Ishikawa (cell line): ENCODE data around the gene TM2D3.

Experiments
- CEBPB ChIP-seq: IDR thresholded peaks from 2 replicates; pipeline ENCODE4 v1.6.1; 2012
- CREB1 ChIP-seq: IDR thresholded peaks from 2 replicates; pipeline ENCODE4 v1.6.1; 2012; ENCODE audit warnings: low read depth
- EGR1 ChIP-seq: IDR thresholded peaks from 2 replicates; pipeline ENCODE4 v1.6.1; 2012
- EP300 ChIP-seq: IDR thresholded peaks from 2 replicates; pipeline ENCODE4 v1.6.1; 2012; ENCODE audit warnings: borderline replicate concordance
- FOXM1 ChIP-seq: IDR thresholded peaks from 2 replicates; pipeline ENCODE4 v1.6.1; 2012; ENCODE audit warnings: low read depth, borderline replicate concordance
- MAX ChIP-seq: IDR thresholded peaks from 2 replicates; pipeline ENCODE4 v1.6.1; 2012
- NFIC ChIP-seq: IDR thresholded peaks from 2 replicates; pipeline ENCODE4 v1.6.1; 2012
- RAD21 ChIP-seq: IDR thresholded peaks from 2 replicates; pipeline ENCODE4 v1.6.1; 2012; ENCODE audit warnings: low read depth
- TAF1 ChIP-seq: IDR thresholded peaks from 2 replicates; pipeline ENCODE4 v1.6.1; 2012; ENCODE audit warnings: low read depth, mild to moderate bottlenecking
- TCF12 ChIP-seq: IDR thresholded peaks from 2 replicates; pipeline ENCODE4 v1.6.1; 2012; ENCODE audit warnings: low read depth
- TEAD4 ChIP-seq: IDR thresholded peaks from 2 replicates; pipeline ENCODE4 v1.6.1; 2012
- USF1 ChIP-seq: IDR thresholded peaks from 2 replicates; pipeline ENCODE4 v1.6.1; 2012
- YY1 ChIP-seq: IDR thresholded peaks from 2 replicates; pipeline ENCODE4 v1.6.1; 2012; ENCODE audit warnings: low read depth
- ZBTB7A ChIP-seq: IDR thresholded peaks from 2 replicates; pipeline ENCODE4 v1.6.1; 2012; ENCODE audit warnings: low read depth
- TF ChIP-seq, protein P1 (sequence below): IDR thresholded peaks from 2 replicates; pipeline ENCODE4 v1.6.1; 2012; ENCODE audit warnings: low read depth, mild to moderate bottlenecking

TM2D3 gene

DNA sequence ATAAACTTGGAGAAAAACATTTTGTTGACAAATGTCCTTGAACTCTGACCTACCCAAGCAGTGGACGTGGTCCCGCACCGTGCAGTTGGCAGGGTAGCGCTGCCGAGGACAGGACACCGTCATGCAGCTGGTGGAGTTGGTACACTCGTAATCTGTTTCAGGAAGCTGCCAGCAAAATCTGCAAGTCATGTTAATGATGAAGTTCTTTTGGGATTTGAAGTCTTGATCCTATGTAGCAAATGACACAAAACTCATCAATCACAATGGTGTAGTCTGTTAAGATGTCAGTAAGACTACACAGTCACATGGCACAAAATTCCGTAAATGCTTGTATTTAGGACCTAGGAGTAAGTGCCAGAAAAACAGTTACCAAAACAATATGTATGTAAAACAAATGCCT is 5.5 kb downstream of the TM2D3 start:
- TF ChIP-seq TCF12 (no peak), ZBTB7A (no peak), EP300 (no peak), USF1 (no peak), TEAD4 (no peak)

GRCh38 chr15:101642361-101642760 is 9.8 kb downstream of the TM2D3 start:
- TF ChIP-seq NFIC = no peak
- TF ChIP-seq TEAD4 = no peak
- no peak for TF ChIP-seq MAX
- no peak for TF ChIP-seq RAD21
- no peak for TF ChIP-seq YY1
- no peak for TF ChIP-seq TCF12
- TF ChIP-seq EGR1 = no peak
- TF ChIP-seq EP300 = no peak
- no peak for TF ChIP-seq CREB1
- no peak for TF ChIP-seq TAF1

GRCh38 chr15:101641894-101642293 is 10.3 kb downstream of the TM2D3 start:
- TF ChIP-seq TEAD4 (no peak), CEBPB (0 out of 2 replicates have a peak, but pooled peaks have one; percentile 19), EP300 (peak; percentile 40; the same call in 1 of the 2 replicates), MAX (no peak)

GRCh38 chr15:101641129-101641764 is 10.9 kb downstream of the TM2D3 start:
- TF ChIP-seq YY1 = no peak
- TF ChIP-seq NFIC = no peak
- TF ChIP-seq RAD21 = peak; percentile 90

DNA sequence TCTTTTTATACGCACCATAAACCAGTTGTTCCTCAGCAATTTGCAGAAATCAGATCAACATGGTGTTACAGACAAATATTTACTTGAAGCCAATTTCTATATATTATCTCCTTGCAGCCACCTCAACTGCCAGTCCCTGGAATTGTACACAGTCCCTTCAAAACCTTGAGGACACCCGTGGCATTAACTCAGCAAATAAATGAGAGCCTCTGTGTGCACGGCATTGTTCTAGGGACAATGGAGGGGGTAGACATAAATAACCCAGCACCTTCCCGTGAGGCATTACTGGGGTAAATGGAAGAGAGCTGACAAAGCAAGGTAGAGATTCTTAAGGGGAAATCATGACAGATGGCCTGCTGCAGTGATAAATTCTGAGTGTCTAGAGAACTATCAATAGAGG is 12.5 kb downstream of the TM2D3 start:
- TF ChIP-seq CEBPB = no peak
- no peak for TF ChIP-seq YY1
- no peak for TF ChIP-seq RAD21
- TF ChIP-seq EGR1 = no peak
- no peak for TF ChIP-seq TCF12
- no peak for TF ChIP-seq FOXM1
- TF ChIP-seq USF1 = no peak
- no peak for TF ChIP-seq TEAD4
- TF ChIP-seq EP300 = no peak
- TF ChIP-seq ZBTB7A = no peak
- no peak for TF ChIP-seq NFIC
- TF ChIP-seq, protein P1, sequence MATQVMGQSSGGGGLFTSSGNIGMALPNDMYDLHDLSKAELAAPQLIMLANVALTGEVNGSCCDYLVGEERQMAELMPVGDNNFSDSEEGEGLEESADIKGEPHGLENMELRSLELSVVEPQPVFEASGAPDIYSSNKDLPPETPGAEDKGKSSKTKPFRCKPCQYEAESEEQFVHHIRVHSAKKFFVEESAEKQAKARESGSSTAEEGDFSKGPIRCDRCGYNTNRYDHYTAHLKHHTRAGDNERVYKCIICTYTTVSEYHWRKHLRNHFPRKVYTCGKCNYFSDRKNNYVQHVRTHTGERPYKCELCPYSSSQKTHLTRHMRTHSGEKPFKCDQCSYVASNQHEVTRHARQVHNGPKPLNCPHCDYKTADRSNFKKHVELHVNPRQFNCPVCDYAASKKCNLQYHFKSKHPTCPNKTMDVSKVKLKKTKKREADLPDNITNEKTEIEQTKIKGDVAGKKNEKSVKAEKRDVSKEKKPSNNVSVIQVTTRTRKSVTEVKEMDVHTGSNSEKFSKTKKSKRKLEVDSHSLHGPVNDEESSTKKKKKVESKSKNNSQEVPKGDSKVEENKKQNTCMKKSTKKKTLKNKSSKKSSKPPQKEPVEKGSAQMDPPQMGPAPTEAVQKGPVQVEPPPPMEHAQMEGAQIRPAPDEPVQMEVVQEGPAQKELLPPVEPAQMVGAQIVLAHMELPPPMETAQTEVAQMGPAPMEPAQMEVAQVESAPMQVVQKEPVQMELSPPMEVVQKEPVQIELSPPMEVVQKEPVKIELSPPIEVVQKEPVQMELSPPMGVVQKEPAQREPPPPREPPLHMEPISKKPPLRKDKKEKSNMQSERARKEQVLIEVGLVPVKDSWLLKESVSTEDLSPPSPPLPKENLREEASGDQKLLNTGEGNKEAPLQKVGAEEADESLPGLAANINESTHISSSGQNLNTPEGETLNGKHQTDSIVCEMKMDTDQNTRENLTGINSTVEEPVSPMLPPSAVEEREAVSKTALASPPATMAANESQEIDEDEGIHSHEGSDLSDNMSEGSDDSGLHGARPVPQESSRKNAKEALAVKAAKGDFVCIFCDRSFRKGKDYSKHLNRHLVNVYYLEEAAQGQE = no peak
- TF ChIP-seq CREB1 = no peak
- no peak for TF ChIP-seq MAX
- no peak for TF ChIP-seq TAF1

DNA sequence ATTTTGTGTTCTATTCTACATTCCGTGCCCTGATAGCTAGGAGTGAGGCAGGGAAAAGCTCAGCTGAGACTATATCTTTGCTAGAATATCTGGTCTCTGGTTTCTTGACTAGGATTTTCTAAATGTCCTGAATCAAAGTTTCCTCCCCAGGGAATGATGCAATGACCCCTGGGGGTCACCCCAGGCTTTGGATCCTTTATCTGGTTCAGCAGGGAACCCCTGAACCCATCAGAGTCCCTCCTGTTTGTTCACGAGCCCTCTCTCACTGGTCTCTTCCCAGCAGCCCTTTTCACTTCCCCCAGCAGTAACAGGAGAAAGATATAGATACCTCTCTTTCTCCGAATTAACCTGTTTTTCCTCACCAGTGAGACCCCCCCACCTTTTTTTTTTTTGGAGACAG is 14.3 kb downstream of the TM2D3 start:
- no peak for TF ChIP-seq USF1
- TF ChIP-seq TAF1 = no peak
- TF ChIP-seq, protein P1 = no peak
- TF ChIP-seq CEBPB = no peak
- TF ChIP-seq TCF12 = no peak
- no peak for TF ChIP-seq TEAD4
- no peak for TF ChIP-seq NFIC
- TF ChIP-seq RAD21 = no peak
- no peak for TF ChIP-seq MAX
